SK-N-MC (cell line): ENCODE data around the gene APOLD1.

Experiments used
- FOXP2 ChIP-seq: optimal IDR thresholded peaks from 2 replicates; pipeline ENCODE3; 2011; ENCODE audit warnings: mild to moderate bottlenecking, moderate library complexity; ENCODE audit not compliant: insufficient read depth; ENCODE audit errors: extremely low read length, control extremely low read depth
- POLR2AphosphoS5 ChIP-seq: IDR thresholded peaks from 2 replicates; pipeline ENCODE4 v1.6.1; 2012; ENCODE audit warnings: mild to moderate bottlenecking, low read depth, low read length, borderline replicate concordance

GRCh38 chr12:12747278-12747677, 38.2 kb upstream of the APOLD1 start:
- no peak for TF ChIP-seq POLR2AphosphoS5
- no peak for TF ChIP-seq FOXP2
